ENCODE data around the gene LRP1B.

GRCh38 chr2:141554810-141555209 lies 576.0 kb downstream of the LRP1B start:
- TF ChIP-seq POLR2AphosphoS5 (IDR thresholded peaks at IDR 0.05; ENCODE audit: low read depth, low read length) (no peak), SIN3A (IDR thresholded peaks at IDR 0.05; ENCODE audit: borderline replicate concordance, insufficient read depth, low read length) (no peak), REST (IDR thresholded peaks at IDR 0.05; ENCODE audit: insufficient read depth in 1 of 2, low read depth in 2 of 2, low read length in 2 of 2) (no peak)

Data from PFSK-1 (cell line).